ENCODE data around the gene EPHA1.

DNA sequence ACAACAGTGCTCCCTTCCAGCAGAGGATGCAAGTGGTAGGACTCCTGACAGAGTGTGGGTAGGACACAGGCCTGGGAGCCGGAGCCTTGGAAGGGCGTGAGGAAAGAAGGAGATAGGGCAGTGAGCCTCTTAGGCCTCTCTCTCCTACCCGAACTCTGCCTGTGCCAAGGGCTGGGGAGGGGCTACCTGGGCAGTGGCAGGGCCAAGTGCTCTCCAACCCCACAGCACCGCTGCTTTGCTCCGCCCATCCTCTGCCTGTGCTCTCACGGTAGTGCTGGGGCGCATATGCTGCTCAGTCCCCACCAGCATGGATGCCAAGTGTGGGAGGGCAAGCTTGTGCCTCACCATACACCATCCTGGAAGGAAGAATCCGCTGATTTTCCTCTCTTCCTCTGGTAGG, 53.7 kb downstream of the EPHA1 start:
- TF ChIP-seq, protein P1, sequence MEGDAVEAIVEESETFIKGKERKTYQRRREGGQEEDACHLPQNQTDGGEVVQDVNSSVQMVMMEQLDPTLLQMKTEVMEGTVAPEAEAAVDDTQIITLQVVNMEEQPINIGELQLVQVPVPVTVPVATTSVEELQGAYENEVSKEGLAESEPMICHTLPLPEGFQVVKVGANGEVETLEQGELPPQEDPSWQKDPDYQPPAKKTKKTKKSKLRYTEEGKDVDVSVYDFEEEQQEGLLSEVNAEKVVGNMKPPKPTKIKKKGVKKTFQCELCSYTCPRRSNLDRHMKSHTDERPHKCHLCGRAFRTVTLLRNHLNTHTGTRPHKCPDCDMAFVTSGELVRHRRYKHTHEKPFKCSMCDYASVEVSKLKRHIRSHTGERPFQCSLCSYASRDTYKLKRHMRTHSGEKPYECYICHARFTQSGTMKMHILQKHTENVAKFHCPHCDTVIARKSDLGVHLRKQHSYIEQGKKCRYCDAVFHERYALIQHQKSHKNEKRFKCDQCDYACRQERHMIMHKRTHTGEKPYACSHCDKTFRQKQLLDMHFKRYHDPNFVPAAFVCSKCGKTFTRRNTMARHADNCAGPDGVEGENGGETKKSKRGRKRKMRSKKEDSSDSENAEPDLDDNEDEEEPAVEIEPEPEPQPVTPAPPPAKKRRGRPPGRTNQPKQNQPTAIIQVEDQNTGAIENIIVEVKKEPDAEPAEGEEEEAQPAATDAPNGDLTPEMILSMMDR (IDR thresholded peaks at IDR 0.05; ENCODE audit: extremely low read depth in 1 of 2, insufficient read depth in 1 of 2, low read depth in 1 of 2, low read length in 2 of 2): no peak
- no peak for TF ChIP-seq MYC (IDR thresholded peaks at IDR 0.05; ENCODE audit: low read depth, low read length)
- TF ChIP-seq, protein P2, sequence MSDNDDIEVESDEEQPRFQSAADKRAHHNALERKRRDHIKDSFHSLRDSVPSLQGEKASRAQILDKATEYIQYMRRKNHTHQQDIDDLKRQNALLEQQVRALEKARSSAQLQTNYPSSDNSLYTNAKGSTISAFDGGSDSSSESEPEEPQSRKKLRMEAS (IDR thresholded peaks at IDR 0.05; ENCODE audit: insufficient read depth, insufficient read length): no peak
- no peak for TF ChIP-seq EZH2 (IDR thresholded peaks at IDR 0.05; ENCODE audit: borderline replicate concordance, low read depth, low read length, severe bottlenecking)

Data from endothelial cell of umbilical vein (primary cell).